ENCODE data around the gene TPRN.
A peak's percentile ranks its signal among the peaks of the same experiment; 100 is the strongest.

DNA sequence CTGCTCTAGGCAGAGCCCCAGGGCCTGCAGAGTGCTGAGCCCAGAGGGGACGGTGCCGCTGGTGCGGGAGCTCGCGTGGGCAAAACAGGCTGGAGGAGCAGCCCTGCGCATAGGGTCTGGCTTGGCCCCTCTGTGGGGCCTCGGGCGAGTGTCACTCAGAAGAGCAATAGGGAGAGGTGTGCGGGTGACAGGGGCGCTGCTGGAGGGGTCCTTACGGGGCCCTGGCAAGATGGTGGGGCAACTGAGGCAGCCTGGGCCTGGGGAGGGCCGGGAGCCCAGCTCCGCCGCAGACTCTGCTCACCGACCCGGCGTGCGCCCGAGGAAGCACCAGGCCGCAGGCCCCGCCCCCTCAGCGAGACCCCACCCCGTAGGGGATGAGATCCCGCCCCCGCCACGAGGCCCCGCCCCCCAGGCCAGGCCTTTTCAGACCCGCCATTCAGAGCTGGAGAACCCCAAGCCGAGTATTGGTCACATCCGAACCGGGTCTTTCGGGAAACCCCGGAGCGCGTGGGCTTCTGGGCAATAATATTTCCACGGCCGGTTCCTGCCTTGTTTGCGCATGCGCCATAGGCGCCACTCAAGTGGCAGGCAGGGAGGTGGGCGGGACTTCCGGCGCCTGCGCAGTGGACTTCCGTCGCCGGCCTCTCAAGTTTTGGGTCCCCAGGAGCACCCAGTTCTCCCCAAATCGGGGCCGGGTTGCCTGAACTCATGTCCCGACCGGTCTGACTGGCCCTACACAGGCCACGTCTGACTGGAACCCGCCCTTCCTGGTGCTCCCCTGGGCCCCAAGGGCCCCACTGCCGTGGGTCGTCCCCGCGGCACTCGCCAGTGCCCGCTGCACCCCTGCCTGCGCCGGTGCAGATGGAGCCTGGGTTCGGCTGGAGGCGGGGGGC lies 22.8 kb upstream of the TPRN start:
- TF ChIP-seq TAF1 (IDR thresholded peaks at IDR 0.05; ENCODE audit: low read depth, low read length), result peak; percentile 76
- TF ChIP-seq POLR2A (IDR thresholded peaks at IDR 0.05; ENCODE audit: low read depth, low read length), result peak; percentile 80
- peak; percentile 34; the same call in 1 of the 2 replicates for TF ChIP-seq SPI1 (IDR thresholded peaks at IDR 0.05; ENCODE audit: low read depth, low read length)
- TF ChIP-seq POU2F2 (IDR thresholded peaks at IDR 0.05; ENCODE audit: low read depth, low read length), result 0 out of 2 replicates have a peak, but pooled peaks have one; percentile 29

Data from GM12891 (cell line).